Astrocyte of the spinal cord (primary cell): ENCODE results near the gene TM9SF4.
A peak's percentile ranks its signal among the peaks of the same experiment; 100 is the strongest.

Experiments used
- DNase-seq: peaks from one replicate; pipeline ENCODE4 v3.0.0; 2011; ENCODE audit warnings: low read depth, low spot score
- H3K4me3 ChIP-seq: 2 replicates; pipeline ENCODE4 v1.5.1; 2011; ENCODE audit warnings: low read depth, mild to moderate bottlenecking, low read length, moderate library complexity
- CTCF ChIP-seq: IDR thresholded peaks from 2 replicates; pipeline ENCODE4 v1.5.1; 2012; ENCODE audit warnings: low read depth, mild to moderate bottlenecking, low read length, inconsistent platforms
- in situ Hi-C: cut with HindIII; loops from 2 replicates; pipeline ENCODE4 v1.10.0; 2017; ENCODE audit warnings: low sequenced_read_pairs

TM9SF4 gene

GRCh38 chr20:32088759-32089158 lies 20.8 kb upstream of the TM9SF4 start:
- no peak overlapping the region for H3K4me3 ChIP-seq
- no peak for DNase-seq
- in situ Hi-C loops: no loop called here
- TF ChIP-seq CTCF: no peak

GRCh38 chr20:32089637-32090362 lies 19.7 kb upstream of the TM9SF4 start:
- no peak for TF ChIP-seq CTCF
- in situ Hi-C loops: no loop called here
- DNase-seq: no peak
- no peak overlapping the region for H3K4me3 ChIP-seq

DNA sequence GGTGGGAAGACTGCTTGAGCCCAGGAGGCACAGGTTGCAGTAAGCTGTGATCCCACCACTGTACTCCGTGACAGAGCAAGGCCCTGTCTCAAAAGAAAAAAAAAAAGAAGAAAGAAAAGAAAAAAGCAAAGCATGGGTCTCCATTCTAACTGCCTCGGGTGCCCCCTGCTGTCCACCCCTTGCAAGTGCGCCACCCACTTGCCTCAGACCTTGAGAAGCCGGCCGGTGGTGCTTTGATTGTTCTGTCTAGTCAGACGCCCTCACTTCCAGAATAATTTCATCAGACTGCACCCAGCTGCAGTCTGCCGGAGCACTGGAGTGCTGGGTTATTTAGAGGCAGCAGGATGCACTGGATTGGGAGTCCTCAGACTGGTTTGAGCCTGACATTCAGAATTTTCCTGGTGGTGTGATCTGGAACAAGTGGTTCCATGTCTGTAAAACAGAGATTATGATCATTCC lies 17.6 kb upstream of the TM9SF4 start:
- in situ Hi-C loops: no loop called here
- peak; percentile 75 for DNase-seq
- peak; percentile 96 for TF ChIP-seq CTCF
- H3K4me3 ChIP-seq: no peak overlapping the region

GRCh38 chr20:32098786-32099185 lies 10.7 kb upstream of the TM9SF4 start:
- no peak for DNase-seq
- in situ Hi-C loops: no loop called here

DNA sequence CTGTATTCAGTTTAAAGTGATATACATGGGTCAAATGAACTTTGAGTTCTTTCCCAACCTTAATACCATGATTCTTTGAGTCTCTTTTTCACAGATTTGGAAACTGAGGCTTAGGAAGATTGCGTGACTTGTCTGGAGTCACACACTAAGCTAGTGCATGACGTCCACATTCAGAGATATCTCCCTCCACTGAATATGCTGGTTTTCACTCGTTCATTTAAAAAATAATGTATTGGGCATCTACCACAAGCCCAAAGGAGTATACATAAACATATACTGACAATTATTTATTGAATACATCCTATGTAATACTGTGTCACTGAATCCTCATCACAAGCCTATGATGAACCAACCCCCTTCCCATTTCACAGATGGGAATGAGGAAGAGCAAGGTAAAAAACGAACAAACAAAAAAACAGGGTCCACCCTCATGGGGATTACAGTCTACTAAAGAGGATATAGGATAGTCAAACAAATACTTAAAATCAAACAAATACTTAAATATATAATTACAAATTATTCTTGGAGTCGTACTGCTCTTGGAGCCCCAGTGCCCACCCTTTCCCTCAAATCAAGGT lies 611 bp upstream of the TM9SF4 start:
- no peak for DNase-seq
- in situ Hi-C loops: no loop called here
- TF ChIP-seq CTCF: no peak
- H3K4me3 ChIP-seq: peak overlapping the region; percentile 87

More at GRCh38 chr20:32098786-32099185, 10.7 kb upstream of the TM9SF4 start:
- H3K4me3 ChIP-seq: no peak overlapping the region
- TF ChIP-seq CTCF: no peak

DNA sequence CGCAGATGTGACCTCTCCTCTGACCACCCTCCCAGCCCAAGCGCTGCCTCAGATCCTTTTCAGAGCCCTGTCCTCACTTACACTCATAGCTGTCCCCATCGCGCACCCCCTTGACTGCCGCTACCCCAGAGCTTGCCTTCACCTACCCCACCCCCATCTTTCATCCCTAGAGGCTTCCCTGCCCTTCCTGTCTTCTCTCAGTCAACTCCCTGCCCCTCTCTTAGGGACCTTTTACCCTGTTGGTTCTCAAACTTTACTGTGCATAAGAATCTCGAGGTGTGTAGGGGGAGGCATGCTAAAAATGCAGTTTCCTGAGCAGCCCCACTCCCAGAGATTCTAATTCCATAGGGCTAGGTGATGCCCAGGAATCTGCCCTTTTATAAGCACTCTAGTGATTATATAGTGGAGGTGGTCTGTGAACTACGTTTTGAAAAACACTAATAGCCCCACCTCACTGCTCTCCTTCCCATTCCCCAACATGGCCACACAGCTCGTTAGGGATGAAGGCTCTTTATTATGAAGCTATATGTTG lies 725 bp downstream of the TM9SF4 start:
- no peak for DNase-seq
- TF ChIP-seq CTCF: no peak
- in situ Hi-C loops: no loop called here
- peak overlapping the region; percentile 87 for H3K4me3 ChIP-seq
